H9 (cell line): Measurements from ENCODE around the gene TRPM2. TPM values are rescaled to one million over a fixed set of nuclear protein-coding genes. Genes with fewer than 3 reads are reported as not detected.

Experiments
- DNase-seq: peaks from one replicate; pipeline ENCODE4 v3.0.0-alpha.2; 2017
- H2AFZ ChIP-seq: one replicate; pipeline ENCODE4 v1.6.1; 2013; ENCODE audit warnings: mild to moderate bottlenecking, low read length, control low read depth, moderate library complexity
- H2AK5ac ChIP-seq: 2 replicates; pipeline ENCODE4 v1.6.1; 2013; ENCODE audit warnings: low read length, control low read depth, mixed read lengths; ENCODE audit not compliant: insufficient read length
- H2BK120ac ChIP-seq: one replicate; pipeline ENCODE4 v1.6.1; 2013; ENCODE audit warnings: low read depth, mild to moderate bottlenecking, low read length, control low read depth, inconsistent platforms; ENCODE audit not compliant: poor library complexity, severe bottlenecking
- H2BK12ac ChIP-seq: 2 replicates; pipeline ENCODE4 v1.6.1; 2013; ENCODE audit warnings: low read length, control low read depth, mixed read lengths, low read depth; ENCODE audit not compliant: insufficient read length
- H2BK15ac ChIP-seq: 2 replicates; pipeline ENCODE4 v1.6.1; 2013; ENCODE audit warnings: low read depth, low read length, control low read depth
- H2BK20ac ChIP-seq: one replicate; pipeline ENCODE4 v1.6.1; 2013; ENCODE audit warnings: low read depth, mild to moderate bottlenecking, low read length, control low read depth, inconsistent platforms; ENCODE audit not compliant: poor library complexity, severe bottlenecking
- H2BK5ac ChIP-seq: 2 replicates; pipeline ENCODE4 v1.6.1; 2013; ENCODE audit warnings: low read length, control low read depth, mixed read lengths; ENCODE audit not compliant: insufficient read length
- H3K14ac ChIP-seq: 2 replicates; pipeline ENCODE4 v1.6.1; 2013; ENCODE audit warnings: low read length, control low read depth; ENCODE audit not compliant: insufficient read depth
- H3K18ac ChIP-seq: 2 replicates; pipeline ENCODE4 v1.6.1; 2013; ENCODE audit warnings: low read depth, mild to moderate bottlenecking, mixed read lengths, low read length, control low read depth; ENCODE audit not compliant: insufficient read length
- H3K23ac ChIP-seq: 2 replicates; pipeline ENCODE4 v1.6.1; 2013; ENCODE audit warnings: low read length, control low read depth, mixed read lengths, low read depth; ENCODE audit not compliant: insufficient read length
- H3K23me2 ChIP-seq: 2 replicates; pipeline ENCODE4 v1.6.1; 2013; ENCODE audit warnings: low read depth, mild to moderate bottlenecking, mixed read lengths, low read length, control low read depth; ENCODE audit not compliant: insufficient read length, poor library complexity, severe bottlenecking
- H3K27ac ChIP-seq: 2 replicates; pipeline ENCODE4 v1.5.1; 2013; ENCODE audit warnings: low read length, control low read depth, mixed read lengths, low read depth; ENCODE audit not compliant: insufficient read length
- H3K27me3 ChIP-seq: 2 replicates; pipeline ENCODE4 v1.6.1; 2013; ENCODE audit warnings: low read length, control low read depth, inconsistent platforms; ENCODE audit not compliant: insufficient read depth
- H3K4ac ChIP-seq: 2 replicates; pipeline ENCODE4 v1.6.1; 2013; ENCODE audit warnings: low read depth, mild to moderate bottlenecking, control low read depth, inconsistent platforms, low read length, moderate library complexity
- H3K4me1 ChIP-seq: 2 replicates; pipeline ENCODE4 v1.6.1; 2013; ENCODE audit warnings: low read length, control low read depth, inconsistent platforms; ENCODE audit not compliant: insufficient read depth
- H3K4me2 ChIP-seq: 2 replicates; pipeline ENCODE4 v1.6.1; 2013; ENCODE audit warnings: low read length, control low read depth, mixed read lengths; ENCODE audit not compliant: insufficient read length, insufficient read depth
- H3K56ac ChIP-seq: 2 replicates; pipeline ENCODE4 v1.6.1; 2013; ENCODE audit warnings: low read depth, mild to moderate bottlenecking, mixed read lengths, low read length, control low read depth; ENCODE audit not compliant: insufficient read length
- H3K79me1 ChIP-seq: 2 replicates; pipeline ENCODE4 v1.6.1; 2013; ENCODE audit warnings: low read depth, mild to moderate bottlenecking, moderate library complexity, low read length, control low read depth, inconsistent platforms; ENCODE audit not compliant: insufficient read depth, poor library complexity, severe bottlenecking
- H3K79me2 ChIP-seq: 2 replicates; pipeline ENCODE4 v1.6.1; 2013; ENCODE audit warnings: low read length, control low read depth, inconsistent platforms; ENCODE audit not compliant: insufficient read depth
- H3K9ac ChIP-seq: 2 replicates; pipeline ENCODE4 v1.6.1; 2013; ENCODE audit warnings: low read length, control low read depth, mixed read lengths; ENCODE audit not compliant: insufficient read length; ENCODE audit errors: extremely low read depth
- H3K9me3 ChIP-seq: one replicate; pipeline ENCODE4 v1.6.1; 2013; ENCODE audit warnings: low read depth, low read length, inconsistent platforms; ENCODE audit not compliant: control insufficient read depth
- H3T11ph ChIP-seq: one replicate; pipeline ENCODE4 v1.6.1; 2013; ENCODE audit warnings: mild to moderate bottlenecking, low read length, control low read depth, inconsistent platforms
- H4K20me1 ChIP-seq: one replicate; pipeline ENCODE4 v1.6.1; 2013; ENCODE audit not compliant: control insufficient read depth, insufficient read length, insufficient read depth
- H4K5ac ChIP-seq: 2 replicates; pipeline ENCODE4 v1.6.1; 2013; ENCODE audit warnings: low read depth, mild to moderate bottlenecking, mixed read lengths, low read length, control low read depth; ENCODE audit not compliant: insufficient read length
- H4K8ac ChIP-seq: replicated peaks from 2 replicates; pipeline ENCODE4 v1.6.1; 2013; ENCODE audit warnings: low read length, control low read depth, mixed read lengths, low read depth; ENCODE audit not compliant: insufficient read length
- H4K91ac ChIP-seq: 2 replicates; pipeline ENCODE4 v1.6.1; 2013; ENCODE audit warnings: low read depth, mild to moderate bottlenecking, moderate library complexity, mixed read lengths, low read length, control low read depth; ENCODE audit not compliant: insufficient read length
- H3K27ac Mint-ChIP-seq, 3 experiments: 2 replicates in 2 of 3; 3 replicates in 1 of 3; pipeline ENCODE4 v1.8.0; 2020 to 2021; ENCODE audit warnings: mixed read lengths in 3 of 3, mild to moderate bottlenecking in 1 of 3, moderate library complexity in 1 of 3
- H3K27me3 Mint-ChIP-seq: 2 replicates; pipeline ENCODE4 v1.8.0; 2021; ENCODE audit warnings: low read depth, mild to moderate bottlenecking, moderate library complexity, mixed read lengths
- H3K36me3 Mint-ChIP-seq, 3 experiments: 2 replicates in 2 of 3; 3 replicates in 1 of 3; pipeline ENCODE4 v1.8.0; 2020 to 2021; ENCODE audit warnings: low read depth in 3 of 3, mixed read lengths in 3 of 3; ENCODE audit not compliant: insufficient read depth in 1 of 3
- H3K4me1 Mint-ChIP-seq, 2 experiments: 2 replicates each; pipeline ENCODE4 v1.8.0; 2020; ENCODE audit warnings: mixed read lengths in 2 of 2
- H3K4me3 Mint-ChIP-seq, 2 experiments: 2 replicates in 1 of 2; 3 replicates in 1 of 2; pipeline ENCODE4 v1.8.0; 2020 to 2021; ENCODE audit warnings: mild to moderate bottlenecking in 2 of 2, mixed read lengths in 2 of 2, moderate library complexity in 1 of 2
- H3K9me3 Mint-ChIP-seq, 2 experiments: 2 replicates in 1 of 2; 3 replicates in 1 of 2; pipeline ENCODE4 v1.8.0; 2020; ENCODE audit warnings: mild to moderate bottlenecking in 2 of 2, mixed read lengths in 2 of 2, moderate library complexity in 1 of 2
- WGBS: extraction: QIAGEN DNeasy Blood & Tissue Kit; methylation state at CpG from one replicate; pipeline ENCODE4 v1.1.7; 2013; ENCODE audit warnings: missing lambda C conversion rate, low lambda C conversion rate, mixed read lengths; ENCODE audit not compliant: insufficient read length; ENCODE audit errors: extremely low coverage; 5-methylcytosine and 5-hydroxymethylcytosine counted together
- total RNA-seq: library from RNA; stranded (reverse); gene quantifications from 2 replicates; pipeline ENCODE4 v1.2.1, GENCODE V29; 2021
- TF ChIP-seq, protein P1 (sequence below): fragments of 200-600 bp; sonication (generic); conservative IDR thresholded peaks from 3 replicates; pipeline ENCODE4 v1.8.0; 2021; ENCODE audit warnings: antibody characterized with exemption, mild to moderate bottlenecking

TRPM2 gene
- total RNA-seq, 1 experiment from 2014 or later: 0.68 TPM

DNA sequence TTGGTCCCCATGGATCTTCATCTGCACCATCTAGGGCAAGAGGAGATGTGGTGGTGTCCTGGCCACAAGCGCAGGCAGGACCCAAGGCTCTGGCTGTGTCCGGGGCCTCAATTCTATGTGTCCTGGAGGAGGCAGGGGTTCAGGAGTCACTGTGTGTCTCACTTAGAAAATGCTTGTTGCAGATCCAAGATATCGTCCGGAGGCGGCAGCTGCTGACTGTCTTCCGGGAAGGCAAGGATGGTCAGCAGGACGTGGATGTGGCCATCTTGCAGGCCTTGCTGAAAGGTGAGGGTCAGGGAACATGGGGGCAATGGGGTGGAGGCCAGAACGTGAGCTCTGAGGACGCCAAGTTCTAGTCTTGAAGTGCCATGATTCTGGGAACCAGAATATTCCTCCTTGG lies 29.1 kb downstream of the TRPM2 start:
- no peak overlapping the region for H3K4me3 Mint-ChIP-seq
- Histone ChIP-seq H3K9ac (no peak overlapping the region), H2BK120ac (no peak overlapping the region), H4K8ac (no peak overlapping the region), H2BK12ac (no peak overlapping the region), H2BK5ac (no peak overlapping the region), H3K79me1 (no peaks in the 10 kb centered on the region), H4K91ac (no peak overlapping the region), H3T11ph (no peak overlapping the region), H2BK15ac (no peak overlapping the region), H4K20me1 (no peaks in the 10 kb centered on the region), H4K5ac (no peak overlapping the region), H3K27me3 (no peaks in the 10 kb centered on the region), H3K56ac (no peak overlapping the region), H2AK5ac (no peak overlapping the region), H3K4ac (no peak overlapping the region), H3K23ac (no peak overlapping the region), H3K4me1 (no peaks in the 10 kb centered on the region), H2AFZ (no peak overlapping the region), H3K14ac (no peak overlapping the region), H3K9me3 (no peaks in the 10 kb centered on the region), H3K4me2 (no peak overlapping the region), H3K18ac (no peak overlapping the region), H3K23me2 (no peaks in the 10 kb centered on the region), H3K27ac (no peak overlapping the region), H3K79me2 (no peaks in the 10 kb centered on the region), H2BK20ac (no peak overlapping the region)
- TF ChIP-seq, protein P1, sequence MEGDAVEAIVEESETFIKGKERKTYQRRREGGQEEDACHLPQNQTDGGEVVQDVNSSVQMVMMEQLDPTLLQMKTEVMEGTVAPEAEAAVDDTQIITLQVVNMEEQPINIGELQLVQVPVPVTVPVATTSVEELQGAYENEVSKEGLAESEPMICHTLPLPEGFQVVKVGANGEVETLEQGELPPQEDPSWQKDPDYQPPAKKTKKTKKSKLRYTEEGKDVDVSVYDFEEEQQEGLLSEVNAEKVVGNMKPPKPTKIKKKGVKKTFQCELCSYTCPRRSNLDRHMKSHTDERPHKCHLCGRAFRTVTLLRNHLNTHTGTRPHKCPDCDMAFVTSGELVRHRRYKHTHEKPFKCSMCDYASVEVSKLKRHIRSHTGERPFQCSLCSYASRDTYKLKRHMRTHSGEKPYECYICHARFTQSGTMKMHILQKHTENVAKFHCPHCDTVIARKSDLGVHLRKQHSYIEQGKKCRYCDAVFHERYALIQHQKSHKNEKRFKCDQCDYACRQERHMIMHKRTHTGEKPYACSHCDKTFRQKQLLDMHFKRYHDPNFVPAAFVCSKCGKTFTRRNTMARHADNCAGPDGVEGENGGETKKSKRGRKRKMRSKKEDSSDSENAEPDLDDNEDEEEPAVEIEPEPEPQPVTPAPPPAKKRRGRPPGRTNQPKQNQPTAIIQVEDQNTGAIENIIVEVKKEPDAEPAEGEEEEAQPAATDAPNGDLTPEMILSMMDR: no peak
- H3K9me3 Mint-ChIP-seq: peaks cover 26 to 28% of the 10 kb centered on the region in 2 experiments
- H3K4me1 Mint-ChIP-seq: peaks cover 13 to 15% of the 10 kb centered on the region in 2 experiments
- H3K27ac Mint-ChIP-seq: no peak overlapping the region
- WGBS: no CpG with 5 or more reads among the region's 9 CpGs
- DNase-seq: no peak
- peaks cover 30% of the 10 kb centered on the region for H3K27me3 Mint-ChIP-seq
- H3K36me3 Mint-ChIP-seq: peaks cover 0 to 6% (median 0%) of the 10 kb centered on the region in 3 experiments; a peak in 2 of 7 replicates
